Stimulated activated naive B cell treated with anti-CD40 and anti-IgM and Interleukin-4, amounts not matched to agents 10 μg/mL and 1 μg/mL and 100 μg/mL, for 72 hours (primary cell): ENCODE results near the gene TNK1.
A peak's percentile ranks its signal among the peaks of the same experiment; 100 is the strongest.

ENCODE experiments used
- ATAC-seq, 2 donors: fragments of 150-1000 bp; cut with Tn5 transposase; replicated peaks; 2 replicates each; pipeline ENCODE4 v1.10.0; 2021; ENCODE audit warnings: moderate library complexity in 1 of 2
- DNase-seq: peaks from one replicate; pipeline ENCODE4 v3.0.0; 2021
- H3K27ac Mint-ChIP-seq: one replicate; pipeline ENCODE4 v1.8.0; 2022; ENCODE audit warnings: mild to moderate bottlenecking, mixed read lengths
- H3K27me3 Mint-ChIP-seq, 2 donors: one replicate each; pipeline ENCODE4 v1.8.0; 2022; ENCODE audit warnings: mixed read lengths in 2 of 2
- H3K36me3 Mint-ChIP-seq, 2 donors: one replicate each; pipeline ENCODE4 v1.8.0; 2022; ENCODE audit warnings: mixed read lengths in 2 of 2, mild to moderate bottlenecking in 1 of 2
- H3K4me1 Mint-ChIP-seq, 2 donors: one replicate each; pipeline ENCODE4 v1.8.0; 2022; ENCODE audit warnings: mixed read lengths in 2 of 2, mild to moderate bottlenecking in 1 of 2
- H3K4me3 Mint-ChIP-seq, 2 donors: one replicate each; pipeline ENCODE4 v1.8.0; 2022; ENCODE audit warnings: mild to moderate bottlenecking in 2 of 2, mixed read lengths in 2 of 2, moderate library complexity in 1 of 2
- H3K9me3 Mint-ChIP-seq, 2 donors: one replicate each; pipeline ENCODE4 v1.8.0; 2022; ENCODE audit warnings: mixed read lengths in 2 of 2, mild to moderate bottlenecking in 1 of 2

TNK1 gene

DNA sequence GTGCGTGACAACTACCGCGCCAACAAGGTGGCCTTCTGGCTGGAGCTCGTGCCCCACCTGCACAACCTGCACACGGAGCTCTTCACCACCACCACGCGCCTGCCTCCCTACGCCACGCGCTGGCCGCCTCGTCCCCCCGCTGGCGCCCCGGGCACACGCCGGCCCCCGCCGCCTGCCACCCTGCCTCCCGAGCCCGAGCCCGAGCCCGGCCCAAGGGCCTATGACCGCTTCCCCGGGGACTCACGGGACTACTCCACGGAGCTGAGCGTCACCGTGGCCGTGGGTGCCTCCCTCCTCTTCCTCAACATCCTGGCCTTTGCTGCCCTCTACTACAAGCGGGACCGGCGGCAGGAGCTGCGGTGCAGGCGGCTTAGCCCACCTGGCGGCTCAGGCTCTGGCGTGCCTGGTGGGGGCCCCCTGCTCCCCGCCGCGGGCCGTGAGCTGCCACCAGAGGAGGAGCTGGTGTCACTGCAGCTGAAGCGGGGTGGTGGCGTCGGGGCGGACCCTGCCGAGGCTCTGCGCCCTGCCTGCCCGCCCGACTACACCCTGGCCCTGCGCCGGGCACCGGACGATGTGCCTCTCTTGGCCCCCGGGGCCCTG is 36.3 kb downstream of the TNK1 start:
- Mint-ChIP-seq H3K36me3 (no peaks in the 10 kb centered on the region), H3K27me3 (peaks cover 0 to 11% of the 10 kb centered on the region in 2 donors), H3K4me1 (no peaks in the 10 kb centered on the region), H3K9me3 (no peaks in the 10 kb centered on the region), H3K4me3 (no peak overlapping the region), H3K27ac (no peak overlapping the region)
- DNase-seq (no peak), ATAC-seq (no peak)

DNA sequence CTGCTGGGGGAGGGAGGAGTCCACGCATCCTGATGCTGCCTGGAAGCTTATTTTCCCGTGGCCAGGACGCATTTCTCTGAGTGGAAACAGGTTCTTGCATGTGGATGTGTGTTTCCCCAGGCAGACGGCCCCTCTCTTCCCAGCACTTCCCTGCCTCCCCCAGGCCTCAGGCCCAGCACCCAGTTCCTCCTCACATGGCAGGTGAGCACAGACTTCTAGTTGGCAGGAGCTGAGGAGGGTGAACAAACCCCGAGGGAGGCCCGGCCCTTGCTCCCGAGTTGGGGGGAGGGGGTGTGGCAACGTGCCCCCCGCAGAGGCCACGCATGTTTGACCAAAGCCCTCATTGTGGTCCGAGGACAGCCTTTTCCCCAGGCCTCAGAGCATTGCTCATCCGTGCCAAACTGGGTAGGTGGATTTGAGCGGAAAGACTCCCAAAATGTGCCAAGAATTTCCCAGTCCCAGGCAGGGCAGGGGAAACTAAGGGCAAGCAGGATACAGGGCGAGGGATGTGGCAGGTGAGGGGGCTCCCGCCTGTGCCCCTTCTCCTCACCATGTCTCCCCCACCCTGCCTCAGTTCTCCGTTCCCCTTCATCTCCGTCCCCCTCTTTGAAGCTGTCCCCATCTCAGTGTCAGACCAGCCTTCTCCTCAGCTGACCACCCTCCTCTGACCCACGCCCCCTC is 37.7 kb downstream of the TNK1 start:
- Mint-ChIP-seq H3K4me1 (no peaks in the 10 kb centered on the region), H3K9me3 (no peaks in the 10 kb centered on the region), H3K27me3 (peaks cover 0 to 14% of the 10 kb centered on the region in 2 donors), H3K4me3 (no peak overlapping the region), H3K36me3 (no peaks in the 10 kb centered on the region), H3K27ac (no peak overlapping the region)
- ATAC-seq (no peak), DNase-seq (no peak)

DNA sequence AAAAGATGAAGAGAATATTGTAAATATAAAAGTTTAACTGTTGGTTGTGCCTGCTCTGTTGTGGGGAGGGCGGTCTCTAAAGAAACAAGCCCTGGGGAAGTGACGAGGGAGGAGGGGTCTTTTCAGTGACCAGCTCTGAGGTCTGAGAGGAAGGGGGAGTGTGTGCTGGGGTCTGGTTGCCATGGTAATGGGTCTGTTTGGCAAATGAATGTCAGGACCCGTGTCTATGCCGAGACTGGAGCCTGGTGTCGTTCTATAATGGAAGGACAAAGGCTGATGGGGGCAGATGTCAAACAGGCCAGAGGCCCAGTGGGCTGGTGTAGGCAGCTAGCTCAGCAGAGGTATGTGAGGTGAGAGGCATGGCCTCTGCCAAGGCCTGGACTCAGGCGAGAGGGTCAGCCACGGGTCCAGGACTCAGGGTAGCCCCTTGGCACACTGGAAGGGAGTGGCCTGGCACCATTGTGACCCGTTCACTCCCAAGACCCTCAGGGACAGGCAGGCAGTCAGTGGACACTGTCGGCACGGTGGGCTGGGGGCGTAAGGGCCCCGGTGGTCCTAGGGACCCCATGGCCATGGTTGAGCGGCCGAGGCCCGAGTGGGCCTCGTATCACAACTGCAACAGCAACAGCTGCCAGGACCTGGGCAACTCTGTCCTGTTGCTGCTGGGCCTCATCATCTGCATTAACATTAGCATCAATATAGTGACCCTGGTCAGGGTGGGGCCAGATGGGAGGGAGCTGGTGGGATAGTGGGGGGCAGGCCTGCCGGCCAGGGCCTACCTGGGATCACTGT is 39.1 kb downstream of the TNK1 start, which contains the start of gene SPEM1:
Gene SPEM1, plus strand, starts transcription at position 506 of the 792 bp plus-strand sequence. Its CDS starts 61 bp downstream, at position 567.
- no peak within 1 kb of the TSS for H3K27ac Mint-ChIP-seq
- H3K9me3 Mint-ChIP-seq: no peaks in the 10 kb centered on the region
- no peaks in the 10 kb centered on the region for H3K4me1 Mint-ChIP-seq
- DNase-seq: no peak
- no peaks in the 10 kb centered on the region for H3K36me3 Mint-ChIP-seq
- ATAC-seq: no peak
- H3K4me3 Mint-ChIP-seq: no peak within 1 kb of the TSS
- H3K27me3 Mint-ChIP-seq: peaks cover 8 to 16% of the 10 kb centered on the region in 2 donors

DNA sequence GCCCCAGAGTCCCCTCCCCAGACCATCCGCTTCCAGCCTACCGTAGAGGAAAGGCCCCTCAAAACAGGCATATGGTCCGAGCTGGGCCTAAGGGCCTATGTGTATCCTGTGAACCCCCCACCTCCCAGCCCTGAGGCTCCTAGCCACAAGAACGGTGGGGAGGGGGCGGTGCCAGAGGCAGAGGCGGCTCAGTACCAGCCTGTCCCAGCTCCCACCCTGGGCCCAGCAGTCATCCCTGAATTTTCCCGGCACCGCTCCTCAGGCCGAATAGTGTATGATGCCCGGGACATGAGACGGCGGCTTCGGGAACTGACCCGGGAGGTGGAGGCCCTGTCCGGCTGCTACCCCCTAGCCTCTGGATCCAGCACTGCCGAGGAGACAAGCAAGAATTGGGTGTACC is 40.3 kb downstream of the TNK1 start:
- H3K27me3 Mint-ChIP-seq: peaks cover 14 to 16% of the 10 kb centered on the region in 2 donors
- DNase-seq: no peak
- no peaks in the 10 kb centered on the region for H3K4me1 Mint-ChIP-seq
- no peak overlapping the region for H3K4me3 Mint-ChIP-seq
- no peak for ATAC-seq
- H3K36me3 Mint-ChIP-seq: no peaks in the 10 kb centered on the region
- H3K27ac Mint-ChIP-seq: no peak overlapping the region
- no peaks in the 10 kb centered on the region for H3K9me3 Mint-ChIP-seq

- no peak overlapping the region for H3K4me3 Mint-ChIP-seq
- H3K27me3 Mint-ChIP-seq: peaks cover 15 to 16% of the 10 kb centered on the region in 2 donors
- no peak for ATAC-seq
- no peaks in the 10 kb centered on the region for H3K36me3 Mint-ChIP-seq
- no peaks in the 10 kb centered on the region for H3K4me1 Mint-ChIP-seq
- no peaks in the 10 kb centered on the region for H3K9me3 Mint-ChIP-seq
- DNase-seq: no peak
- H3K27ac Mint-ChIP-seq: no peak overlapping the region
Observed at GRCh38 chr17:7423679-7424078, 42.8 kb downstream of the TNK1 start.

GRCh38 chr17:7425316-7425715 is 44.4 kb downstream of the TNK1 start, which contains the start of gene SPEM2:
Gene SPEM2, plus strand, starts transcription at chr17:7425616. Its CDS starts 73 bp downstream, at chr17:7425689.
- ATAC-seq (no peak), DNase-seq (no peak)
- Mint-ChIP-seq H3K36me3 (no peaks in the 10 kb centered on the region), H3K27me3 (peaks cover 5 to 19% of the 10 kb centered on the region in 2 donors), H3K9me3 (no peaks in the 10 kb centered on the region), H3K27ac (no peak within 1 kb of the TSS), H3K4me3 (no peak within 1 kb of the TSS), H3K4me1 (no peaks in the 10 kb centered on the region)

DNA sequence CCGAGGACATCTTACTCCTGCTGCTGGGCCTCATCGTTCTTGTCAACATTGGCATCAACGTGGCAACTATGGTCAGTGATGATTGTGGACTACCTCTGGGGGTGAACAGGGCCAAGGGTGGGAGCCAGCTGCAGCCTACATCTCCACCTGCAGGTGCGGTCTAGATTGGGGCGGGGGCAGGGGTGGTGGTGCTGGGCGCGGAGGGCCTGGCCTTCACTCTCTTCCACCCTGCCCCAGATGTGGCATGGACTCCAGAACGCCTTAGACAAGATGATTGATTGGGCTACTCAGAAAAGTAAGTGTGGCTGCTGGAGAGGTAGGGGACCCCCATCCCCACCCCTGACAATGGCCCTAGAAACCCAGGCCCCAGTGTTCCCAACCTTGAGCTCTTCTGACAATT is 44.9 kb downstream of the TNK1 start:
- Mint-ChIP-seq H3K4me3 (no peak overlapping the region), H3K36me3 (no peaks in the 10 kb centered on the region), H3K4me1 (no peaks in the 10 kb centered on the region), H3K9me3 (no peaks in the 10 kb centered on the region), H3K27me3 (peaks cover 5 to 20% of the 10 kb centered on the region in 2 donors), H3K27ac (no peak overlapping the region)
- no peak for DNase-seq
- no peak for ATAC-seq

GRCh38 chr17:7426203-7426863 is 45.4 kb downstream of the TNK1 start:
- H3K4me3 Mint-ChIP-seq: no peak overlapping the region
- H3K9me3 Mint-ChIP-seq: no peaks in the 10 kb centered on the region
- no peaks in the 10 kb centered on the region for H3K4me1 Mint-ChIP-seq
- H3K27me3 Mint-ChIP-seq: peaks cover 5 to 20% of the 10 kb centered on the region in 2 donors
- no peak for DNase-seq
- no peak overlapping the region for H3K27ac Mint-ChIP-seq
- no peak for ATAC-seq
- H3K36me3 Mint-ChIP-seq: no peaks in the 10 kb centered on the region

GRCh38 chr17:7426896-7427489 is 46.1 kb downstream of the TNK1 start:
- no peak overlapping the region for H3K4me3 Mint-ChIP-seq
- H3K27me3 Mint-ChIP-seq: peaks cover 5 to 20% of the 10 kb centered on the region in 2 donors
- no peak overlapping the region for H3K27ac Mint-ChIP-seq
- no peaks in the 10 kb centered on the region for H3K36me3 Mint-ChIP-seq
- no peak for DNase-seq
- H3K4me1 Mint-ChIP-seq: no peaks in the 10 kb centered on the region
- ATAC-seq: no peak
- H3K9me3 Mint-ChIP-seq: no peaks in the 10 kb centered on the region

- Mint-ChIP-seq H3K27me3 (peaks cover 5 to 20% of the 10 kb centered on the region in 2 donors), H3K36me3 (no peaks in the 10 kb centered on the region), H3K9me3 (no peaks in the 10 kb centered on the region), H3K4me3 (no peak overlapping the region), H3K27ac (no peak overlapping the region), H3K4me1 (no peaks in the 10 kb centered on the region)
- ATAC-seq (no peak), DNase-seq (no peak)
Observed at GRCh38 chr17:7427549-7427948, 46.7 kb downstream of the TNK1 start.

- H3K4me3 Mint-ChIP-seq: no peak within 1 kb of the TSS
- ATAC-seq (no peak), DNase-seq (no peak)
- peaks cover 3 to 20% of the 10 kb centered on the region in 2 donors for H3K27me3 Mint-ChIP-seq
- peak within 1 kb of the TSS; percentile 79 for H3K27ac Mint-ChIP-seq
- no peaks in the 10 kb centered on the region for H3K9me3 Mint-ChIP-seq
- no peaks in the 10 kb centered on the region for H3K36me3 Mint-ChIP-seq
- H3K4me1 Mint-ChIP-seq: no peaks in the 10 kb centered on the region
Observed at GRCh38 chr17:7428557-7428956, 47.7 kb downstream of the TNK1 start, which contains the start of gene SPEM3. Gene SPEM3, plus strand, starts transcription at chr17:7428857. Its CDS starts 46 bp downstream, at chr17:7428903.

- H3K27me3 Mint-ChIP-seq: peaks cover 0 to 15% of the 10 kb centered on the region in 2 donors
- no peak overlapping the region for H3K27ac Mint-ChIP-seq
- ATAC-seq: no peak
- DNase-seq: no peak
- H3K4me1 Mint-ChIP-seq: no peaks in the 10 kb centered on the region
- no peaks in the 10 kb centered on the region for H3K36me3 Mint-ChIP-seq
- no peaks in the 10 kb centered on the region for H3K9me3 Mint-ChIP-seq
- H3K4me3 Mint-ChIP-seq: peak overlapping the region in 1 of 2 donors; percentile 10
Observed at GRCh38 chr17:7429722-7430121, 48.8 kb downstream of the TNK1 start.

DNA sequence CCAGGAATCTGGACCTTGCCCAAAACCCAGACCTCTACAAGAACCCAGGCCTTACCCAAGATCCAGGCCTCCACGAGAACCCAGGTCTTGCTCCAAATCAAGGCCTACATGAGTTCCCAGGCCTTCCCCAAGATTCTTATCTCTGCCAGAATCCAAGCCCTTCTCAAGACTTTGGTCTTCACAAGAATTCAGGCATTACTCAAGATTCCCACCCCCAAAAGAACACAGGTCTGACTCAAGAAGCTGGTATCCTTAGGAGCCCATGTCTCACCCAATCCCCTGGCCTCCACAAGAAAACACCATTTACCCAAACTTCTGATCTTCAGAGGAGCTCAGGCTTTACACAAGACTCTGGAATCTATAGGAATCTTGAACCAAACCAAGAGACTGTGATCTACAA is 50.3 kb downstream of the TNK1 start:
- Mint-ChIP-seq H3K27ac (no peak overlapping the region), H3K36me3 (no peaks in the 10 kb centered on the region), H3K4me3 (no peak overlapping the region), H3K9me3 (no peaks in the 10 kb centered on the region), H3K4me1 (peaks cover 3 to 5% of the 10 kb centered on the region in 2 donors), H3K27me3 (peaks cover 0 to 6% of the 10 kb centered on the region in 2 donors)
- ATAC-seq: no peak
- DNase-seq: no peak

- peaks cover 0 to 4% of the 10 kb centered on the region in 2 donors for H3K27me3 Mint-ChIP-seq
- no peaks in the 10 kb centered on the region for H3K9me3 Mint-ChIP-seq
- H3K4me1 Mint-ChIP-seq: peaks cover 9 to 16% of the 10 kb centered on the region in 2 donors
- peak overlapping the region; percentile 20 for H3K27ac Mint-ChIP-seq
- peaks cover 3% of the 10 kb centered on the region in 2 donors for H3K36me3 Mint-ChIP-seq
- no peak for ATAC-seq
- DNase-seq: no peak
- no peak overlapping the region for H3K4me3 Mint-ChIP-seq
Observed at GRCh38 chr17:7432296-7432695, 51.4 kb downstream of the TNK1 start.
